GM19468 (cell line): ENCODE results near the gene TBL1XR1.

Source experiments
- ATAC-seq: cut with Tn5 transposase; IDR thresholded peaks from one replicate; pipeline ENCODE4 v1.9.1; 2021; ENCODE audit warnings: mild to moderate bottlenecking, moderate library complexity, moderate number of reproducible peaks; ENCODE audit not compliant: unreplicated experiment; ENCODE audit errors: extremely low read depth

Gene TBL1XR1

GRCh38 chr3:177197041-177197726 lies at the start of gene TBL1XR1:
Gene TBL1XR1 (minus strand): TSS chr3:177197482. CDS start chr3:177064977, 132,505 bp downstream.
- ATAC-seq: peak; percentile 45

GRCh38 chr3:177245250-177245649 lies 48.0 kb upstream of the TBL1XR1 start:
- ATAC-seq: no peak

- ATAC-seq: no peak
Measured at GRCh38 chr3:177244606-177245005, 47.3 kb upstream of the TBL1XR1 start.

DNA sequence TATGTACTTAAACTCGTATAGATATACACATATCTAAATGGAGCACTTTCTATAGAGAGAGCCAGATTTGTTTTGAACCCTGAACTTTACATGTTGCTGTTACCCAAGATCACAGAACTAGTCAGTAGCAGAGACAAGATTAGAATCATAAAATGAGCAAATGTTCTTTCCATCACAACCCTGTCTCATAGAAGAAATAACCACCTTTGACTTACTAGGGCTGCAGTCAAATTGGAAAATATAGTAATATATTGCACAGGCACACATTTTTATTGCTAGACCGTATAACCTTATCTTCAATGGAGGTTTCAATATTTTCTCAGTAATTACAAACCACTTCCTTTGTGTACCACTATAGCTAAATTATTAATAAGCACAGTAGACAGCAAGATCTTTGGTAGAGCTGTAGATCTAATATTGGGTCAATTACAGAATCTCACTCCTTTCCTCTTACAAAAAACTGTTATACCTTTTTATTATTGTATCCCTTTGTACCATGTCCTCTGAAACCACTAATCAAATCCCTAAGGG lies 41.5 kb upstream of the TBL1XR1 start:
- no peak for ATAC-seq

DNA sequence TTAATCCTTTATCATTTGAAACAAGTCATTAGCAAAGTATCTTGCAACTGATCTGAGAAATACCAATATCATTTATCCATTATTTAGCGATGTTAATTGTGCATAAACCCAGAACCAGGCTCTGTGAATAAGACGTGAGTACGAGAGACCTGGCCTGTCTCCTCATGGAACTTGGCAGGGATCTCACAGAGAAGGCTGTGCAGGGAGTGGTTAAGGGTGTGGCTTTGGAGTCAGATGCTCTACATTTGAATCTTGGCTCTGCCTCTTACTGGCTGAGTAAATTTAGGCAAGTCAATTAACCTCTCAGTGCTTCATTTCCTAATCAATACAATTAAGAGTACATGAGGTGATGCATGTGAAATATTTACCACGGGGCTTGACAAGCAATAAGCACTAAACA lies 39.9 kb upstream of the TBL1XR1 start:
- ATAC-seq: no peak

DNA sequence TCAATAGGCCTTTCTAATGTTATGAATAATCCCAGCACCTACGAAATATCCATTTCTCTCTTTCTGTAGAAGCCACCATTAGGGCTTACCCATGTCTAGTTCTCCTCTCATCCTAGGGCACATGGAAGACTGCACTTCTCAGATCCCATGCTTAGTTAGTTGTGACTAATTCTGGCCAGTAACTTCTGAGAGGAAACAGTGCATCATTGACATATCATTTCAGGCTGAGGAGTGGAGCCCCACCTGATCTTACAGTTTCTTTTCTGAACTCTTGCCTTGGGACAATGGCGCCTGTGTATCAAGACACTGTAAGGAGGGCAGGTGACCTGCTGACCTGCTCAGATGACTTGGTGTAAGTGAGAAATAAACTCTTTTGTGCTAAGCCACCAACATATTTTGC lies 39.4 kb upstream of the TBL1XR1 start:
- ATAC-seq: no peak

DNA sequence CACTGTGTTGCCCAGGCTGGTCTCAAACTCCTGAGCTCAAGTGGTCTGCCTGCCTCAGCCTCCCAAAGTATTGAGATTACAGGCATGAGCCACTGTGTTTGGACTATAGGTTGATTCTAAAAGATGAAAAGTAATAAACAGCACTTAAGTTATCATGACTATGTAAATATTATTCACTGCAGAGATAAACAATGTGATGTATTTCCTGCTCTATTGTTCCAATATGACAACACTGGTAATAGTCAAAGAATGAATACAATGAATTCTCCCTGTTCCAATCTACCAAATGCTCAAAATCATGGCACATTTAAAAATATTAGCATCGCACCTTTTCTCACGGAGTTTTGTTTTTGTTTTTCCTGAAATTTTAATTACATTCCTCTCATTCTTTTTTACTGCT lies 36.8 kb upstream of the TBL1XR1 start:
- ATAC-seq: no peak

GRCh38 chr3:177231242-177231641 lies 34.0 kb upstream of the TBL1XR1 start:
- no peak for ATAC-seq

GRCh38 chr3:177230641-177231040 lies 33.4 kb upstream of the TBL1XR1 start:
- ATAC-seq: no peak

GRCh38 chr3:177229791-177230190 lies 32.5 kb upstream of the TBL1XR1 start:
- no peak for ATAC-seq

GRCh38 chr3:177228601-177229190 lies 31.4 kb upstream of the TBL1XR1 start:
- ATAC-seq: no peak

- ATAC-seq: no peak
Measured at GRCh38 chr3:177224414-177224813, 27.1 kb upstream of the TBL1XR1 start.

DNA sequence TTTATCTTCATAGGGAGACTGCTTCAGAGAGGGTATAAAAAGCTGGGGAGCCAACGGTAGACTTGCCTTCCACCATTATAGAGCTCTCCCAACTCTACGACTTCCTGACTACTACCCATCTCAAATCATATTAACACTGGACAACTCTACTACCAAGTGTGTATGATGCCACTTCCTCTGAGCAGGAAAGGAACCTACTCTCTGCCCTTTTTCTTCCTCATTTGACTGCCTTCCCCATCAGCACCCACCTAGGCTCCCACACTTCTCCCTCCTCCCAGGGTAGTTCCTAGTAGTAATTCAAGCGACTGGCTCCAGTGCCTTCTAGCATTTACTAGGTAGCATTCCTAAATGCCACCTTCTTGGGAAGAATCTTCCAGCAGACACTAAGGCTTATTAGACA lies 24.5 kb upstream of the TBL1XR1 start:
- ATAC-seq: no peak

DNA sequence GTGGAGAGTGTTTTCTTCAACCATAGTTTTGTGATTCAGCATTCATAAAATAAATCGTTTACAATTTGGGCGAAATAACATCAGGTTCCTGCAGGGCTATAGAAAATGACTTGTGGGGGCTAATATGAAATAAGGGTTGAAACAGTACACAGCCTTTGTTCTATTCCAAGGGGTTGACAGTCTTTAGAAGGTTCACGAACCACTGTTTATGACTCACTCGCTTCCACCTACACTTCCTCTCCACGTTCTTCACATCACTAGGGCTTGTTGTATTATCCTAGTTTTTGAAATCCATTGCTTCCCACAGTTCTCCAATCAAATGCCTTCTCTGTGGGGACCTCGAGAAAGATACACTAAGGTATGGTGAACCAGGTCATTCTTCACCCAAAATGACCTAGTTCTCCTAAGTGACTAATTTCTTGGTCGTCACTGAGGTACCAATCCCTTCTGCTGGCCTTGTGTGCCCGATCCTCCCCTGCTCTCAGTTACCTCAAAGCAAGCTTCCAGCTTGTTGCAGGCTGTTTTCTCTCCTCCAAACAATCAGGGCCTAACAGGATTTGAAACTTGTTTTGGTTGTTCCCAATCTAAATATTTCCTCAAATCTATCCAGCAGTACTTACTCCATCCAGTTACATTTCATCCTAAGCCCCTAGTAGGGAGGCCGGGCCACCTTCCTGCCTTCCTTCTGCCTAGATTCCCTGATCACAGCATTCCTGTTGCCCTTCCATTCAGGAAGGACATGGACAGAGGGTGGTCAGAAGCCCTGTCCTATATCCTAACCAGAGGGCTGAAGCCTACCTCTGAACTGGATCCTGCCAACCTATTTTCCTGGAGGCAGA lies 23.1 kb upstream of the TBL1XR1 start:
- no peak for ATAC-seq

GRCh38 chr3:177213801-177214535 lies 16.7 kb upstream of the TBL1XR1 start:
- no peak for ATAC-seq

DNA sequence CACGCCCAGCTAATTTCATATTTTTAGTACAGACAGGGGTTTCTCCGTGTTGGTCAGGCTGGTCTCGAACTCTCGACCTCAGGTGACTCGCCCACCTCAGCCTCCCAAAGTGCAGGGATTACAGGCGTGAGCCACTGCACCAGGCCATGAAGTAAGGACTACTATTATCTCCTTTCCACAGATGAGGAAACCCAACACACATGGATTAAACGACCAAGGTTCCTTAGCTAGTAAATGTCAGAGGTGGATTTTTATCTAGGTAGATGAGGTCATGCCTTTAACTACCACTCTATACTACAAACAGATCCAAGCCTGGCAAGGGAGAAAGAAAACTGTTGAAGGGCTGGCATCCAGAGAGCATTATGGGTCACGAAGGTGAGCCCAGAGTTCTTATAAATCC lies 15.5 kb upstream of the TBL1XR1 start:
- no peak for ATAC-seq

- no peak for ATAC-seq
Measured at GRCh38 chr3:177212278-177212610, 15.0 kb upstream of the TBL1XR1 start.

- ATAC-seq: no peak
Measured at GRCh38 chr3:177211503-177212277, 14.4 kb upstream of the TBL1XR1 start.

DNA sequence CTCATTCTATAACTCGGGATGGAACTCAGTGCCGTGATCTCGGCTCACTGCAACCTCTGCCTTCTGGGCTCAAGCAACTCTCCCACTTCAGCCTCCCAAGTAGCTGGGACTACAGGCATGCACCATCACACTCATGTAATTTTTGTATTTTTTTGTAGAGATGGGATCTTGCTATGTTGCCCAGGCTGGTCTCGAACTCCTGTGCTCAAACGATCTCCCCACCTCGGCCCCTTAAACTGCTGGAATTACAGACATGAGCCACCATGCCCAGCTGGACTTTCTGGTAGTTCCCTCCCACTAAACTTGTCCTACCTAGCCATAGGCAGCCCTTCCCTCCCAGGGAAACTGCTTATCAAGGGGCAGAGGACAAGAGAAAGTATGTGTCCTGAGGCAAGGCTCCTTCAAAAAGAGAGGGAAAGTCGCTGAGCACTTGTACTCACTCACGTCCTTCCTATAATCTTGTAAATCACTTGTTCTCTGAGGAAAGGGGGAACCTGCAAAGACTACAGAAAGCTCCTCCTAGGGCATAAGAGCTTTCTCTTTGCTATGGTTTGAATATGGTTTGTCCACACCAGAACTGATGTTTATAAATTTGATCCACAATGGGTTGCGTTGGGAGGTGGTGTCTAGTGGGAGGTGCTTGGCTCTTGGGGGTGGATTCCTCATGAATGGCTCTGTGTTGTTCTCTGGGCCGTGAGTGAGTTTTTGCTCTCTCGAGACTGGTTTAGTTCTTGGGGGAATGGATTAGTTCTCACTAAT lies 13.6 kb upstream of the TBL1XR1 start:
- ATAC-seq: no peak
